HCT116 (cell line): ENCODE results near the gene RIMS1. TPM values are rescaled to one million over a fixed set of nuclear protein-coding genes. Genes with fewer than 3 reads are reported as not detected.
"Not testable (repeated sequence)": the region's sequence is repeated elsewhere in the genome, so short reads cannot be mapped to it uniquely, and the experiment has no call there.

ENCODE experiments used
- ATAC-seq: fragments of 200-7000 bp; cut with Tn5 transposase; 2 replicates; pipeline ENCODE4 v1.9.1; 2020; ENCODE audit warnings: mild to moderate bottlenecking, moderate library complexity
- BruUV-seq: library from RNA; stranded (reverse); fragments of 400-500 nt; replicated peaks from 2 replicates; lab custom pipeline; 2021; lab: Mats Ljungman, UMichigan
- CTCF ChIA-PET: fragments of 300-600 bp; sonication (Branson Sonifier 250); formaldehyde crosslinking; loops from one replicate; lab custom pipeline; 2021; ENCODE audit warnings: antibody characterized with exemption; lab: Charles Lee
- POLR2A ChIA-PET: fragments of 300-600, 350-600 bp; sonication (Branson Sonifier 250); formaldehyde crosslinking; loops from one replicate; lab custom pipeline; 2021; ENCODE audit warnings: antibody characterized with exemption; lab: Charles Lee
- RAD21 ChIA-PET, 2 experiments: fragments of 300-600 bp; sonication (Branson Sonifier 250); formaldehyde crosslinking; loops; one replicate each; lab custom pipeline; 2023; ENCODE audit warnings: low total read pairs in 2 of 2; ENCODE audit not compliant: uncharacterized antibody in 2 of 2, unreplicated experiment in 2 of 2, low non-redundant PET in 1 of 2; lab: Charles Lee
- DNase-seq: peaks from one replicate; pipeline ENCODE4 v3.0.0-alpha.2; 2010; ENCODE audit warnings: low read depth, low spot score
- H2AFZ ChIP-seq: fragments of 200-600 bp; shearing (Covaris generic), sonication (generic); 2 replicates; pipeline ENCODE4 v1.6.1; 2017; ENCODE audit warnings: low read depth, mixed run types, mixed read lengths, antibody characterized with exemption, low read length; ENCODE audit not compliant: poor library complexity, severe bottlenecking
- H3K27ac ChIP-seq: 2 replicates; pipeline ENCODE4 v1.5.1; 2012; ENCODE audit warnings: low read depth, low read length
- H3K27me3 ChIP-seq: fragments of 200-600 bp; sonication (generic); 2 replicates; pipeline ENCODE4 v1.6.1; 2016; ENCODE audit warnings: mixed run types, low read length, mixed read lengths; ENCODE audit not compliant: insufficient read depth
- H3K36me3 ChIP-seq, 2 experiments: fragments of 200-500 bp in 1 of 2; fragments of 200-600 bp in 1 of 2; sonication (Bioruptor generic) in 1 of 2; sonication (generic) in 1 of 2; 2 replicates each; pipeline versions ENCODE4 v1.5.1 to v1.6.1; 2014 to 2016; ENCODE audit warnings: low read length in 2 of 2, inconsistent platforms in 1 of 2, mixed read lengths in 1 of 2, mixed run types in 1 of 2; ENCODE audit not compliant: insufficient read depth in 2 of 2, control insufficient read depth in 1 of 2
- H3K4me1 ChIP-seq, 2 experiments: fragments of 200-600 bp in 1 of 2; sonication (generic) in 1 of 2; 2 replicates each; pipeline versions ENCODE4 v1.5.1 to v1.6.1; 2012 to 2017; ENCODE audit warnings: low read length in 2 of 2, inconsistent platforms in 1 of 2, mild to moderate bottlenecking in 1 of 2, mixed read lengths in 1 of 2, mixed run types in 1 of 2, moderate library complexity in 1 of 2; ENCODE audit not compliant: insufficient read depth in 2 of 2, control insufficient read depth in 1 of 2
- H3K4me2 ChIP-seq: fragments of 200-600 bp; sonication (generic); 2 replicates; pipeline ENCODE4 v1.6.1; 2017; ENCODE audit warnings: mixed run types, low read length, mixed read lengths
- H3K4me3 ChIP-seq, 2 experiments: fragments of 200-600 bp in 1 of 2; sonication (generic) in 1 of 2; replicated peaks in 1 of 2; 2 replicates each; pipeline ENCODE4 v1.5.1; 2011 to 2016; ENCODE audit warnings: low read length in 2 of 2, control low read depth in 1 of 2, low read depth in 1 of 2, mild to moderate bottlenecking in 1 of 2, mixed read lengths in 1 of 2, mixed run types in 1 of 2
- H3K79me2 ChIP-seq: fragments of 200-600 bp; sonication (generic); 2 replicates; pipeline ENCODE4 v1.6.1; 2017; ENCODE audit warnings: mild to moderate bottlenecking, mixed run types, low read length, moderate library complexity, mixed read lengths; ENCODE audit not compliant: insufficient read depth
- H3K9ac ChIP-seq: fragments of 200-600 bp; sonication (generic); 2 replicates; pipeline ENCODE4 v1.6.1; 2016; ENCODE audit warnings: low read length, mixed read lengths
- H3K9me2 ChIP-seq: fragments of 200-600 bp; sonication (generic), shearing (Covaris generic); 2 replicates; pipeline ENCODE4 v1.6.1; 2017; ENCODE audit warnings: mixed run types, mild to moderate bottlenecking, moderate library complexity; ENCODE audit not compliant: insufficient read depth
- H3K9me3 ChIP-seq, 2 experiments: fragments of 200-500 bp in 1 of 2; fragments of 200-600 bp in 1 of 2; sonication (Bioruptor generic) in 1 of 2; sonication (generic) in 1 of 2; 2 replicates each; pipeline ENCODE4 v1.6.1; 2014 to 2017; ENCODE audit warnings: low read length in 2 of 2, mixed read lengths in 2 of 2, inconsistent platforms in 1 of 2, low read depth in 1 of 2, mild to moderate bottlenecking in 1 of 2, mixed run types in 1 of 2, moderate library complexity in 1 of 2; ENCODE audit not compliant: control insufficient read depth in 1 of 2, insufficient read depth in 1 of 2
- H4K20me1 ChIP-seq: fragments of 200-600 bp; sonication (generic), shearing (Covaris generic); 2 replicates; pipeline ENCODE4 v1.6.1; 2017; ENCODE audit warnings: mixed run types, mild to moderate bottlenecking, moderate library complexity; ENCODE audit not compliant: insufficient read depth
- CBX3 ChIP-seq: IDR thresholded peaks from 2 replicates; pipeline ENCODE4 v1.6.1; 2012; ENCODE audit warnings: low read depth
- ELF1 ChIP-seq: IDR thresholded peaks from 2 replicates; pipeline ENCODE4 v1.6.1; 2012; ENCODE audit warnings: low read depth, borderline replicate concordance
- EZH2phosphoT487 ChIP-seq: fragments of 200-600 bp; IDR thresholded peaks from 2 replicates; pipeline ENCODE4 v1.6.1; 2018; ENCODE audit warnings: antibody characterized with exemption, borderline replicate concordance
- FOSL1 ChIP-seq: IDR thresholded peaks from 2 replicates; pipeline ENCODE4 v1.6.1; 2012; ENCODE audit warnings: low read depth
- MAX ChIP-seq: IDR thresholded peaks from 2 replicates; pipeline ENCODE4 v1.6.1; 2012
- POLR2A ChIP-seq: IDR thresholded peaks from 2 replicates; pipeline ENCODE4 v1.7.0; 2011; ENCODE audit warnings: borderline replicate concordance; ENCODE audit not compliant: insufficient read depth, insufficient read length; ENCODE audit errors: extremely low read depth
- POLR2AphosphoS5 ChIP-seq: IDR thresholded peaks from 2 replicates; pipeline ENCODE4 v1.6.1; 2011; ENCODE audit warnings: mild to moderate bottlenecking, low read depth, low read length, moderate library complexity
- SP1 ChIP-seq: IDR thresholded peaks from 2 replicates; pipeline ENCODE4 v1.6.1; 2012; ENCODE audit warnings: low read depth
- YY1 ChIP-seq: IDR thresholded peaks from 2 replicates; pipeline ENCODE4 v1.6.1; 2011; ENCODE audit warnings: low read length, low read depth, moderate library complexity, mild to moderate bottlenecking; ENCODE audit not compliant: insufficient replicate concordance; ENCODE audit errors: extremely low read depth
- ZFX ChIP-seq: fragments of 450-650 bp; IDR thresholded peaks from 2 replicates; pipeline ENCODE4 v1.6.1; 2017
- ZNF274 ChIP-seq: fragments of 200-500 bp; sonication (Bioruptor generic); IDR thresholded peaks from 2 replicates; pipeline ENCODE4 v1.6.1; 2014; ENCODE audit warnings: mild to moderate bottlenecking, low read depth, low read length, inconsistent platforms
- intact Hi-C: fragments of 100-400 bp; cut with micrococcal nuclease; formaldehyde crosslinking; loops from 2 replicates; pipeline ENCODE4 v1.10.0; 2022
- total RNA-seq: library from RNA; stranded (reverse); gene quantifications from one replicate; pipeline ENCODE4 v1.2.1, GENCODE V29; 2021; ENCODE audit not compliant: unreplicated experiment

RIMS1 gene
- total RNA-seq, 1 experiment from 2014 or later = not detected

DNA sequence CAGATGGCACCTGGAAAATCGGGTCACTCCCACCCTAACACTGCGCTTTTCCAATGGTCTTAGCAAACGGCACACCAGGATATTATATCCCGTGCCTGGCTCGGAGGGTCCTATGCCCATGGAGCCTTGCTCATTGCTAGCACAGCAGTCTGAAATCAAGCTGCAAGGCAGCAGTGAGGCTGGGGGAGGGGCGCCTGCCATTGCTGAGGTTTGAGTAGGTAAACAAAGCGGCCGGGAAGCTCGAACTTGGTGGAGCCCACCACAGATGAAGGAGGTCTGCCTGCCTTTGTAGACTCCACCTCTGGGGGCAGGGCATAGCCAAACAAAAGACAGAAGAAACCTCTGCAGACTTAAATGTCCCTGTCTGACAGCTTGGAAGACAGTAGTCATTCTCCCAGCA is 120.2 kb downstream of the RIMS1 start:
- CTCF ChIA-PET, H3K27ac ChIP-seq, POLR2A ChIA-PET, H3K9ac ChIP-seq, H3K9me2 ChIP-seq, H3K27me3 ChIP-seq, H3K9me3 ChIP-seq, DNase-seq, H3K4me2 ChIP-seq, H3K4me3 ChIP-seq, ATAC-seq, H3K36me3 ChIP-seq, RAD21 ChIA-PET, H3K79me2 ChIP-seq, BruUV-seq, H4K20me1 ChIP-seq, H2AFZ ChIP-seq, intact Hi-C loops, H3K4me1 ChIP-seq: not testable (repeated sequence)

GRCh38 chr6:72022830-72023229 is 136.5 kb downstream of the RIMS1 start:
- no TSS peak for BruUV-seq
- no peak overlapping the region for H3K4me3 ChIP-seq
- no peaks in the 10 kb centered on the region for H3K4me1 ChIP-seq
- ChIA-PET CTCF (no interaction called here), POLR2A (no interaction called here), RAD21 (no interaction called here)
- no peaks in the 10 kb centered on the region for H3K36me3 ChIP-seq
- no peaks in the 10 kb centered on the region for H3K79me2 ChIP-seq
- H2AFZ ChIP-seq = no peak overlapping the region
- H3K4me2 ChIP-seq = no peak overlapping the region
- H3K9ac ChIP-seq = no peak overlapping the region
- intact Hi-C loops = no loop called here
- no peak for DNase-seq
- ATAC-seq = no peak
- no peaks in the 10 kb centered on the region for H3K9me2 ChIP-seq
- no peaks in the 10 kb centered on the region for H3K27me3 ChIP-seq
- no peak for TF ChIP-seq YY1
- no peak for TF ChIP-seq EZH2phosphoT487
- no peak for TF ChIP-seq POLR2AphosphoS5
- no peak for TF ChIP-seq SP1
- no peak for TF ChIP-seq CBX3
- no peak for TF ChIP-seq MAX
- TF ChIP-seq ELF1 = no peak
- TF ChIP-seq ZFX = no peak
- no peak for TF ChIP-seq POLR2A
- TF ChIP-seq FOSL1 = no peak
- TF ChIP-seq ZNF274 = no peak
- peaks cover 0 to 4% of the 10 kb centered on the region in 2 experiments; a peak in 2 of 4 replicates for H3K9me3 ChIP-seq
- H3K27ac ChIP-seq = no peak overlapping the region
- H4K20me1 ChIP-seq = no peaks in the 10 kb centered on the region
